H9 (cell line): Measurements from ENCODE around the gene TMEM81. TPM values are rescaled to one million over a fixed set of nuclear protein-coding genes. Genes with fewer than 3 reads are reported as not detected.

Experiments used
- DNase-seq: peaks from one replicate; pipeline ENCODE4 v3.0.0-alpha.2; 2017
- H2AFZ ChIP-seq: one replicate; pipeline ENCODE4 v1.6.1; 2013; ENCODE audit warnings: mild to moderate bottlenecking, low read length, control low read depth, moderate library complexity
- H2AK5ac ChIP-seq: 2 replicates; pipeline ENCODE4 v1.6.1; 2013; ENCODE audit warnings: low read length, control low read depth, mixed read lengths; ENCODE audit not compliant: insufficient read length
- H2BK120ac ChIP-seq: one replicate; pipeline ENCODE4 v1.6.1; 2013; ENCODE audit warnings: low read depth, mild to moderate bottlenecking, low read length, control low read depth, inconsistent platforms; ENCODE audit not compliant: poor library complexity, severe bottlenecking
- H2BK12ac ChIP-seq: 2 replicates; pipeline ENCODE4 v1.6.1; 2013; ENCODE audit warnings: low read length, control low read depth, mixed read lengths, low read depth; ENCODE audit not compliant: insufficient read length
- H2BK15ac ChIP-seq: 2 replicates; pipeline ENCODE4 v1.6.1; 2013; ENCODE audit warnings: low read depth, low read length, control low read depth
- H2BK20ac ChIP-seq: one replicate; pipeline ENCODE4 v1.6.1; 2013; ENCODE audit warnings: low read depth, mild to moderate bottlenecking, low read length, control low read depth, inconsistent platforms; ENCODE audit not compliant: poor library complexity, severe bottlenecking
- H2BK5ac ChIP-seq: 2 replicates; pipeline ENCODE4 v1.6.1; 2013; ENCODE audit warnings: low read length, control low read depth, mixed read lengths; ENCODE audit not compliant: insufficient read length
- H3K14ac ChIP-seq: 2 replicates; pipeline ENCODE4 v1.6.1; 2013; ENCODE audit warnings: low read length, control low read depth; ENCODE audit not compliant: insufficient read depth
- H3K18ac ChIP-seq: 2 replicates; pipeline ENCODE4 v1.6.1; 2013; ENCODE audit warnings: low read depth, mild to moderate bottlenecking, mixed read lengths, low read length, control low read depth; ENCODE audit not compliant: insufficient read length
- H3K23ac ChIP-seq: 2 replicates; pipeline ENCODE4 v1.6.1; 2013; ENCODE audit warnings: low read length, control low read depth, mixed read lengths, low read depth; ENCODE audit not compliant: insufficient read length
- H3K23me2 ChIP-seq: 2 replicates; pipeline ENCODE4 v1.6.1; 2013; ENCODE audit warnings: low read depth, mild to moderate bottlenecking, mixed read lengths, low read length, control low read depth; ENCODE audit not compliant: insufficient read length, poor library complexity, severe bottlenecking
- H3K27ac ChIP-seq: 2 replicates; pipeline ENCODE4 v1.5.1; 2013; ENCODE audit warnings: low read length, control low read depth, mixed read lengths, low read depth; ENCODE audit not compliant: insufficient read length
- H3K27me3 ChIP-seq: 2 replicates; pipeline ENCODE4 v1.6.1; 2013; ENCODE audit warnings: low read length, control low read depth, inconsistent platforms; ENCODE audit not compliant: insufficient read depth
- H3K4ac ChIP-seq: 2 replicates; pipeline ENCODE4 v1.6.1; 2013; ENCODE audit warnings: low read depth, mild to moderate bottlenecking, control low read depth, inconsistent platforms, low read length, moderate library complexity
- H3K4me1 ChIP-seq: 2 replicates; pipeline ENCODE4 v1.6.1; 2013; ENCODE audit warnings: low read length, control low read depth, inconsistent platforms; ENCODE audit not compliant: insufficient read depth
- H3K4me2 ChIP-seq: 2 replicates; pipeline ENCODE4 v1.6.1; 2013; ENCODE audit warnings: low read length, control low read depth, mixed read lengths; ENCODE audit not compliant: insufficient read length, insufficient read depth
- H3K56ac ChIP-seq: 2 replicates; pipeline ENCODE4 v1.6.1; 2013; ENCODE audit warnings: low read depth, mild to moderate bottlenecking, mixed read lengths, low read length, control low read depth; ENCODE audit not compliant: insufficient read length
- H3K79me1 ChIP-seq: 2 replicates; pipeline ENCODE4 v1.6.1; 2013; ENCODE audit warnings: low read depth, mild to moderate bottlenecking, moderate library complexity, low read length, control low read depth, inconsistent platforms; ENCODE audit not compliant: insufficient read depth, poor library complexity, severe bottlenecking
- H3K79me2 ChIP-seq: 2 replicates; pipeline ENCODE4 v1.6.1; 2013; ENCODE audit warnings: low read length, control low read depth, inconsistent platforms; ENCODE audit not compliant: insufficient read depth
- H3K9ac ChIP-seq: 2 replicates; pipeline ENCODE4 v1.6.1; 2013; ENCODE audit warnings: low read length, control low read depth, mixed read lengths; ENCODE audit not compliant: insufficient read length; ENCODE audit errors: extremely low read depth
- H3K9me3 ChIP-seq: one replicate; pipeline ENCODE4 v1.6.1; 2013; ENCODE audit warnings: low read depth, low read length, inconsistent platforms; ENCODE audit not compliant: control insufficient read depth
- H3T11ph ChIP-seq: one replicate; pipeline ENCODE4 v1.6.1; 2013; ENCODE audit warnings: mild to moderate bottlenecking, low read length, control low read depth, inconsistent platforms
- H4K20me1 ChIP-seq: one replicate; pipeline ENCODE4 v1.6.1; 2013; ENCODE audit not compliant: control insufficient read depth, insufficient read length, insufficient read depth
- H4K5ac ChIP-seq: 2 replicates; pipeline ENCODE4 v1.6.1; 2013; ENCODE audit warnings: low read depth, mild to moderate bottlenecking, mixed read lengths, low read length, control low read depth; ENCODE audit not compliant: insufficient read length
- H4K8ac ChIP-seq: replicated peaks from 2 replicates; pipeline ENCODE4 v1.6.1; 2013; ENCODE audit warnings: low read length, control low read depth, mixed read lengths, low read depth; ENCODE audit not compliant: insufficient read length
- H4K91ac ChIP-seq: 2 replicates; pipeline ENCODE4 v1.6.1; 2013; ENCODE audit warnings: low read depth, mild to moderate bottlenecking, moderate library complexity, mixed read lengths, low read length, control low read depth; ENCODE audit not compliant: insufficient read length
- H3K27ac Mint-ChIP-seq, 3 experiments: 2 replicates in 2 of 3; 3 replicates in 1 of 3; pipeline ENCODE4 v1.8.0; 2020 to 2021; ENCODE audit warnings: mixed read lengths in 3 of 3, mild to moderate bottlenecking in 1 of 3, moderate library complexity in 1 of 3
- H3K27me3 Mint-ChIP-seq: 2 replicates; pipeline ENCODE4 v1.8.0; 2021; ENCODE audit warnings: low read depth, mild to moderate bottlenecking, moderate library complexity, mixed read lengths
- H3K36me3 Mint-ChIP-seq, 3 experiments: 2 replicates in 2 of 3; 3 replicates in 1 of 3; pipeline ENCODE4 v1.8.0; 2020 to 2021; ENCODE audit warnings: low read depth in 3 of 3, mixed read lengths in 3 of 3; ENCODE audit not compliant: insufficient read depth in 1 of 3
- H3K4me1 Mint-ChIP-seq, 2 experiments: 2 replicates each; pipeline ENCODE4 v1.8.0; 2020; ENCODE audit warnings: mixed read lengths in 2 of 2
- H3K4me3 Mint-ChIP-seq, 2 experiments: 2 replicates in 1 of 2; 3 replicates in 1 of 2; pipeline ENCODE4 v1.8.0; 2020 to 2021; ENCODE audit warnings: mild to moderate bottlenecking in 2 of 2, mixed read lengths in 2 of 2, moderate library complexity in 1 of 2
- H3K9me3 Mint-ChIP-seq, 2 experiments: 2 replicates in 1 of 2; 3 replicates in 1 of 2; pipeline ENCODE4 v1.8.0; 2020; ENCODE audit warnings: mild to moderate bottlenecking in 2 of 2, mixed read lengths in 2 of 2, moderate library complexity in 1 of 2
- CTCF ChIP-seq: fragments of 200-600 bp; sonication (generic); conservative IDR thresholded peaks from 3 replicates; pipeline ENCODE4 v1.8.0; 2021; ENCODE audit warnings: antibody characterized with exemption, mild to moderate bottlenecking
- total RNA-seq: library from RNA; stranded (reverse); gene quantifications from 2 replicates; pipeline ENCODE4 v1.2.1, GENCODE V29; 2021

The TMEM81 gene
- total RNA-seq, 1 experiment from 2014 or later, result 3.0 TPM

- H3K36me3 Mint-ChIP-seq, result peaks cover 6 to 40% (median 30%) of the 10 kb centered on the region in 3 experiments; a peak in 6 of 7 replicates
- H3K4ac ChIP-seq, result no peak overlapping the region
- H3K4me2 ChIP-seq, result no peak overlapping the region
- H3K18ac ChIP-seq, result no peak overlapping the region
- no peaks in the 10 kb centered on the region for H3K27me3 ChIP-seq
- no peak overlapping the region for H3K14ac ChIP-seq
- no peak overlapping the region for H2AK5ac ChIP-seq
- no peaks in the 10 kb centered on the region for H3K23me2 ChIP-seq
- no peak for TF ChIP-seq CTCF
- no peak for DNase-seq
- H3T11ph ChIP-seq, result no peak overlapping the region
- H4K20me1 ChIP-seq, result no peaks in the 10 kb centered on the region
- H4K5ac ChIP-seq, result no peak overlapping the region
- H3K56ac ChIP-seq, result no peak overlapping the region
- H3K9me3 ChIP-seq, result no peaks in the 10 kb centered on the region
- no peak overlapping the region for H2BK20ac ChIP-seq
- no peak overlapping the region for H3K23ac ChIP-seq
- no peaks in the 10 kb centered on the region for H3K9me3 Mint-ChIP-seq
- H3K4me1 Mint-ChIP-seq, result no peaks in the 10 kb centered on the region
- no peaks in the 10 kb centered on the region for H3K79me2 ChIP-seq
- no peak overlapping the region for H2BK12ac ChIP-seq
- no peak overlapping the region for H4K8ac ChIP-seq
- no peaks in the 10 kb centered on the region for H3K27me3 Mint-ChIP-seq
- no peak overlapping the region for H2AFZ ChIP-seq
- H3K4me3 Mint-ChIP-seq, result no peak overlapping the region
- no peak overlapping the region for H3K27ac Mint-ChIP-seq
- no peak overlapping the region for H4K91ac ChIP-seq
- H3K4me1 ChIP-seq, result no peaks in the 10 kb centered on the region
- H3K79me1 ChIP-seq, result no peaks in the 10 kb centered on the region
- H2BK15ac ChIP-seq, result no peak overlapping the region
- no peak overlapping the region for H3K27ac ChIP-seq
- no peak overlapping the region for H2BK5ac ChIP-seq
- no peak overlapping the region for H3K9ac ChIP-seq
- no peak overlapping the region for H2BK120ac ChIP-seq
Observed at GRCh38 chr1:205111354-205111753, 27.1 kb upstream of the TMEM81 start.
